ENCODE results near the gene RBM33.
A peak's percentile ranks its signal among the peaks of the same experiment; 100 is the strongest.

RBM33 gene

DNA sequence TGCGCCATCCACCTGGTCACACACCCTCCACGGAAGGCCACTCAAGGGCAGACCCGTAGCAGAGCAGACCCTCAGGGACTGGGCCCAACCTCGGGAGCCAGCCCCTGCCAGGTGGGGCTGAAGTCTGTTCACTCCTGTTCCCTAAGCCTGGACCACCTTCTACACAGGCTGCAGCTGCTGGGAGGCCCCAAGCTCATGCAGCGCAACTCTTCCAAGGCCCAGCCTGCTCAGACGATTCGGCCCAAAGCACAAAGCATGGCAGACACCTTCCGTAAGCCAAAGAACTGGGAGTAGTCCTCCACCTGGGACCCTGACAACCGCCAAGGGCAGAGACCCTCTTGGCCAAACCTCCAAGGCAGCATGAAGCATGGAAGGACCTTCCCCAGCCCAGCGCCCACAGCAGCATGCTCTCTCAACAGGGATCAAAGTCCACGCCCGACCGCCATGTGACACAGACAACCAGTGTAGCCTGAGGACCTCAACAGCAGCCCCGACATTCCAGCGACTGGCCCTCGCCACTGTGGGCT lies 156.3 kb downstream of the RBM33 start:
- POLR2A ChIA-PET, result no interaction called here
- CTCF ChIA-PET, result interaction anchor here (0.5 to 0.6 kb wide), 2 partner anchors 44 to 340 kb away, joined by 3 to 4 read pairs; no protein-coding TSS in a partner anchor
- DNase-seq (ENCODE audit: extremely low spot score), result no peak
- TF ChIP-seq FOXK2 (IDR thresholded peaks at IDR 0.05) (no peak), BHLHE40 (IDR thresholded peaks at IDR 0.05; ENCODE audit: borderline replicate concordance) (no peak), HDGF (IDR thresholded peaks at IDR 0.05; ENCODE audit: borderline replicate concordance) (no peak), ZNF384 (IDR thresholded peaks at IDR 0.05) (no peak), L3MBTL2 (conservative IDR thresholded peaks at IDR 0.05) (no peak), CTBP1 (IDR thresholded peaks at IDR 0.05; ENCODE audit: borderline replicate concordance) (no peak)

GRCh38 chr7:155802291-155802690 lies 157.8 kb downstream of the RBM33 start:
- CTCF ChIA-PET, result no interaction called here
- POLR2A ChIA-PET, result no interaction called here
- TF ChIP-seq SUZ12 (IDR thresholded peaks at IDR 0.05) (no peak), FOXM1 (IDR thresholded peaks at IDR 0.05; ENCODE audit: borderline replicate concordance) (no peak), TARDBP (IDR thresholded peaks at IDR 0.05) (no peak), ARNT (IDR thresholded peaks at IDR 0.05) (no peak)
- TF ChIP-seq, protein P1, sequence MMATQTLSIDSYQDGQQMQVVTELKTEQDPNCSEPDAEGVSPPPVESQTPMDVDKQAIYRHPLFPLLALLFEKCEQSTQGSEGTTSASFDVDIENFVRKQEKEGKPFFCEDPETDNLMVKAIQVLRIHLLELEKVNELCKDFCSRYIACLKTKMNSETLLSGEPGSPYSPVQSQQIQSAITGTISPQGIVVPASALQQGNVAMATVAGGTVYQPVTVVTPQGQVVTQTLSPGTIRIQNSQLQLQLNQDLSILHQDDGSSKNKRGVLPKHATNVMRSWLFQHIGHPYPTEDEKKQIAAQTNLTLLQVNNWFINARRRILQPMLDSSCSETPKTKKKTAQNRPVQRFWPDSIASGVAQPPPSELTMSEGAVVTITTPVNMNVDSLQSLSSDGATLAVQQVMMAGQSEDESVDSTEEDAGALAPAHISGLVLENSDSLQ (IDR thresholded peaks at IDR 0.05), result no peak
- no peak for DNase-seq (ENCODE audit: extremely low spot score)

DNA sequence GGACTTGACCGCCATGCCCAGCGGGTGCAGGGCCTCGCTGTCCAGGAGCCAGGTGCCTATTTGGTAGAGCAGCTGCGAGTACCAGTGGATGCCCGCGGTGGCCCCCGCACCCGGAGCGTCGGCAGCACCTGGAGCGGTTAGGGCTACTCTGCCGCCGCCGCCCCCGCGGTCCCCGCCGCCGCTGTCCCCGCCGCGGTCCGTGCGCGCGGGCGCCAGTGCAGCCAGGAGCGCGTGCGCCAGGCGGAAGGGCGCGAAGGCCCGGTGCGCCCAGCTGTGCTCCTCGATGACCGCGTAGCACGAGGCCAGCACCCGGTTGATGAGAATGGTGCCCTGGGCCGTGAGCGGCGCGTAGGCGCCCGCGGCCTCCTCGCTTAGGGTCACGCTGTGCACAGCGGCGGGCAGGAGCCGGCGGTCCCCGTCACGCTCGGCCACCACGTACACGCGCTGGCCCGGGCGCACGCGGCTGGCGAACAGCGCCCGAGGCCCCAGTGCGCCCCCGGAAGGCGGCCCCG lies 158.5 kb downstream of the RBM33 start:
- CTCF ChIA-PET, result no interaction called here
- POLR2A ChIA-PET, result no interaction called here
- no peak for TF ChIP-seq SP1 (IDR thresholded peaks at IDR 0.05)
- no peak for TF ChIP-seq ELF4 (IDR thresholded peaks at IDR 0.05)
- TF ChIP-seq TARDBP (IDR thresholded peaks at IDR 0.05), result no peak
- TF ChIP-seq FOXK2 (IDR thresholded peaks at IDR 0.05), result no peak
- TF ChIP-seq SUZ12 (IDR thresholded peaks at IDR 0.05), result no peak
- no peak for TF ChIP-seq HDGF (IDR thresholded peaks at IDR 0.05; ENCODE audit: borderline replicate concordance)
- no peak for TF ChIP-seq BHLHE40 (IDR thresholded peaks at IDR 0.05; ENCODE audit: borderline replicate concordance)
- TF ChIP-seq ARNT (IDR thresholded peaks at IDR 0.05), result no peak
- TF ChIP-seq L3MBTL2 (conservative IDR thresholded peaks at IDR 0.05), result no peak
- TF ChIP-seq FOXA1 (IDR thresholded peaks at IDR 0.05), result no peak
- TF ChIP-seq, protein P1 (IDR thresholded peaks at IDR 0.05), result no peak
- TF ChIP-seq ZNF384 (IDR thresholded peaks at IDR 0.05), result no peak
- no peak for TF ChIP-seq NFRKB (IDR thresholded peaks at IDR 0.05)
- TF ChIP-seq LEF1 (IDR thresholded peaks at IDR 0.05; ENCODE audit: borderline replicate concordance), result no peak
- no peak for TF ChIP-seq CTBP1 (IDR thresholded peaks at IDR 0.05; ENCODE audit: borderline replicate concordance)
- no peak for TF ChIP-seq FOXM1 (IDR thresholded peaks at IDR 0.05; ENCODE audit: borderline replicate concordance)

GRCh38 chr7:155803418-155804376 lies 159.2 kb downstream of the RBM33 start:
- no peak for TF ChIP-seq FOXA1 (IDR thresholded peaks at IDR 0.05)
- TF ChIP-seq SUZ12 (IDR thresholded peaks at IDR 0.05), result no peak
- no peak for TF ChIP-seq BHLHE40 (IDR thresholded peaks at IDR 0.05; ENCODE audit: borderline replicate concordance)
- TF ChIP-seq, protein P1 (IDR thresholded peaks at IDR 0.05), result no peak
- no peak for TF ChIP-seq CTBP1 (IDR thresholded peaks at IDR 0.05; ENCODE audit: borderline replicate concordance)
- TF ChIP-seq TARDBP (IDR thresholded peaks at IDR 0.05), result no peak
- no peak for TF ChIP-seq FOXK2 (IDR thresholded peaks at IDR 0.05)
- TF ChIP-seq HDGF (IDR thresholded peaks at IDR 0.05; ENCODE audit: borderline replicate concordance), result no peak
- TF ChIP-seq ZNF384 (IDR thresholded peaks at IDR 0.05), result no peak
- TF ChIP-seq LEF1 (IDR thresholded peaks at IDR 0.05; ENCODE audit: borderline replicate concordance), result no peak
- TF ChIP-seq ARNT (IDR thresholded peaks at IDR 0.05), result no peak
- TF ChIP-seq ELF4 (IDR thresholded peaks at IDR 0.05), result no peak
- TF ChIP-seq SP1 (IDR thresholded peaks at IDR 0.05), result no peak
- TF ChIP-seq NFRKB (IDR thresholded peaks at IDR 0.05), result no peak
- TF ChIP-seq L3MBTL2 (conservative IDR thresholded peaks at IDR 0.05), result no peak
- no peak for TF ChIP-seq FOXM1 (IDR thresholded peaks at IDR 0.05; ENCODE audit: borderline replicate concordance)
- ChIA-PET CTCF (interaction anchor here (0.6 kb wide), 1 partner anchor 577 kb away, joined by 3 read pairs; no protein-coding TSS in a partner anchor), POLR2A (no interaction called here)
- DNase-seq (ENCODE audit: extremely low spot score), result peak; percentile 49

More for the DNA sequence above, 158.5 kb downstream of the RBM33 start:
- no peak for DNase-seq (ENCODE audit: extremely low spot score)

DNA sequence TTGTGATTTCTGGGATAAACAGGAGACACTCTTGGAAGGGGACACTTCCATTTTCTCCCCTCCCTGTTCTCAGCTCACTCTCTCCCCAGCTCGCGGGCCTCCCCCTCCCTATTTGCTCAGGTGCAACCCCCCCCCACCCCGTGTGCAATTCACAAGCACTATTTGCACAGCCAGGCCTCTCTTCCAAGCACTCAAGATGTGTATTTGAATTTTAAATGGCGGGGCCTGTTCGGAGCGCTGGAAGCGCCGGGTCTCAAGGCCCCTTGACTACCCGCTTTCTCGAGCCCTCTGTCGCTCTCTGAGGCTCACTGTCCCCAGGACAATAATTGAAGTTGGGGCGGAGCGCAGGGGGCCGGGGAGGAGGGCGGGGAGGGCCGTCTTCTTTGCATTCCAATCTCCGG lies 160.0 kb downstream of the RBM33 start:
- CTCF ChIA-PET, result interaction anchor here (0.6 kb wide), 1 partner anchor 577 kb away, joined by 3 read pairs; no protein-coding TSS in a partner anchor
- POLR2A ChIA-PET, result no interaction called here
- TF ChIP-seq TARDBP (IDR thresholded peaks at IDR 0.05), result no peak
- TF ChIP-seq ZNF384 (IDR thresholded peaks at IDR 0.05), result no peak
- TF ChIP-seq FOXM1 (IDR thresholded peaks at IDR 0.05; ENCODE audit: borderline replicate concordance), result no peak
- no peak for TF ChIP-seq L3MBTL2 (conservative IDR thresholded peaks at IDR 0.05)
- TF ChIP-seq FOXK2 (IDR thresholded peaks at IDR 0.05), result no peak
- TF ChIP-seq HDGF (IDR thresholded peaks at IDR 0.05; ENCODE audit: borderline replicate concordance), result no peak
- no peak for TF ChIP-seq ARNT (IDR thresholded peaks at IDR 0.05)
- TF ChIP-seq BHLHE40 (IDR thresholded peaks at IDR 0.05; ENCODE audit: borderline replicate concordance), result no peak
- no peak for TF ChIP-seq CTBP1 (IDR thresholded peaks at IDR 0.05; ENCODE audit: borderline replicate concordance)
- TF ChIP-seq LEF1 (IDR thresholded peaks at IDR 0.05; ENCODE audit: borderline replicate concordance), result no peak
- TF ChIP-seq, protein P1 (IDR thresholded peaks at IDR 0.05), result no peak
- no peak for DNase-seq (ENCODE audit: extremely low spot score)
